WTC11 (cell line): ENCODE data around the gene DEFB113. TPM values are rescaled to one million over a fixed set of nuclear protein-coding genes. Genes with fewer than 3 reads are reported as not detected.

Experiments used
- ATAC-seq: fragments of 200-7000 bp; cut with Tn5 transposase; 2 replicates; pipeline ENCODE4 v1.10.0; 2021; ENCODE audit warnings: mild to moderate bottlenecking, moderate library complexity
- CTCF ChIA-PET: fragments of 300-600 bp; sonication (Branson Sonifier 250); formaldehyde crosslinking; loops from one replicate; lab custom pipeline; 2021; ENCODE audit warnings: antibody characterized with exemption; lab: Charles Lee
- POLR2A ChIA-PET: fragments of 350-600 bp; sonication (Branson Sonifier 250); formaldehyde crosslinking; loops from one replicate; lab custom pipeline; 2021; ENCODE audit warnings: antibody characterized with exemption; lab: Charles Lee
- DNase-seq: peaks from one replicate; pipeline ENCODE4 v3.0.0; 2021; ENCODE audit warnings: low spot score
- H3K27ac Mint-ChIP-seq: 2 replicates; pipeline ENCODE4 v1.8.0; 2021; ENCODE audit warnings: mixed read lengths
- H3K27me3 Mint-ChIP-seq: 2 replicates; pipeline ENCODE4 v1.8.0; 2021; ENCODE audit warnings: low read depth, mild to moderate bottlenecking, moderate library complexity, mixed read lengths
- H3K36me3 Mint-ChIP-seq: 2 replicates; pipeline ENCODE4 v1.8.0; 2021; ENCODE audit warnings: mixed read lengths
- H3K4me1 Mint-ChIP-seq: 2 replicates; pipeline ENCODE4 v1.8.0; 2022; ENCODE audit warnings: mixed read lengths
- H3K4me3 Mint-ChIP-seq: 2 replicates; pipeline ENCODE4 v1.8.0; 2021; ENCODE audit warnings: mild to moderate bottlenecking, moderate library complexity, mixed read lengths
- H3K9me3 Mint-ChIP-seq: 2 replicates; pipeline ENCODE4 v1.8.0; 2021; ENCODE audit warnings: mixed read lengths
- ETV6 ChIP-seq: sonication (generic); formaldehyde crosslinking; IDR thresholded peaks from 2 replicates; pipeline ENCODE4 v1.8.1; 2022; ENCODE audit warnings: mild to moderate bottlenecking, missing genetic modification reagents
- FOXJ3 ChIP-seq: sonication (generic); formaldehyde crosslinking; IDR thresholded peaks from 2 replicates; pipeline ENCODE4 v1.9.0; 2021; ENCODE audit warnings: missing genetic modification reagents, mild to moderate bottlenecking, borderline replicate concordance
- GABPB1 ChIP-seq: sonication (generic); formaldehyde crosslinking; IDR thresholded peaks from 2 replicates; pipeline ENCODE4 v1.8.1; 2023; ENCODE audit warnings: mild to moderate bottlenecking, missing genetic modification reagents
- KAT7 ChIP-seq: sonication (generic); formaldehyde crosslinking; IDR thresholded peaks from 2 replicates; pipeline ENCODE4 v1.8.1; 2023; ENCODE audit warnings: missing genetic modification reagents, mild to moderate bottlenecking, borderline replicate concordance
- NFE2L1 ChIP-seq: sonication (generic); formaldehyde crosslinking; IDR thresholded peaks from 2 replicates; pipeline ENCODE4 v1.8.1; 2023; ENCODE audit warnings: missing genetic modification reagents
- SMAD4 ChIP-seq: sonication (generic); formaldehyde crosslinking; IDR thresholded peaks from 2 replicates; pipeline ENCODE4 v1.8.0; 2022; ENCODE audit warnings: mild to moderate bottlenecking, missing genetic modification reagents
- SP1 ChIP-seq: sonication (generic); formaldehyde crosslinking; conservative IDR thresholded peaks from 2 replicates; pipeline ENCODE4 v1.8.1; 2022; ENCODE audit warnings: missing genetic modification reagents
- TP53 ChIP-seq: sonication (generic); formaldehyde crosslinking; IDR thresholded peaks from 2 replicates; pipeline ENCODE4 v1.8.1; 2023; ENCODE audit warnings: mild to moderate bottlenecking, missing genetic modification reagents
- ZBTB21 ChIP-seq: sonication (generic); formaldehyde crosslinking; IDR thresholded peaks from 2 replicates; pipeline ENCODE4 v1.8.1; 2023; ENCODE audit warnings: mild to moderate bottlenecking, missing genetic modification reagents, borderline replicate concordance
- ZNF671 ChIP-seq: fragments of 250-450 bp; sonication (Bioruptor Pico); IDR thresholded peaks from 2 replicates; pipeline ENCODE4 v1.8.0; 2021; ENCODE audit warnings: mild to moderate bottlenecking
- total RNA-seq: library from RNA; stranded (reverse); gene quantifications from 3 replicates; pipeline ENCODE4 v1.2.3, GENCODE V29; 2021
- TF ChIP-seq, protein P1 (sequence below): fragments of 200-600 bp; IDR thresholded peaks from 2 replicates; pipeline ENCODE4 v1.8.0; 2022; ENCODE audit warnings: antibody characterized with exemption
- TF ChIP-seq, protein P2 (sequence below): sonication (generic); formaldehyde crosslinking; IDR thresholded peaks from 2 replicates; pipeline ENCODE4 v1.8.1; 2022; ENCODE audit warnings: low read depth, mild to moderate bottlenecking, moderate library complexity, missing genetic modification reagents, borderline replicate concordance
- TF ChIP-seq, protein P3 (sequence below): sonication (generic); formaldehyde crosslinking; IDR thresholded peaks from 2 replicates; pipeline ENCODE4 v1.8.1; 2023; ENCODE audit warnings: mild to moderate bottlenecking, missing genetic modification reagents, borderline replicate concordance
- TF ChIP-seq, protein P4 (sequence below): fragments of 250-450 bp; sonication (Bioruptor Pico); IDR thresholded peaks from 2 replicates; pipeline ENCODE4 v2.1.2; 2022; ENCODE audit warnings: mild to moderate bottlenecking, moderate library complexity

The DEFB113 gene
- total RNA-seq, 1 experiment from 2014 or later, result not detected

DNA sequence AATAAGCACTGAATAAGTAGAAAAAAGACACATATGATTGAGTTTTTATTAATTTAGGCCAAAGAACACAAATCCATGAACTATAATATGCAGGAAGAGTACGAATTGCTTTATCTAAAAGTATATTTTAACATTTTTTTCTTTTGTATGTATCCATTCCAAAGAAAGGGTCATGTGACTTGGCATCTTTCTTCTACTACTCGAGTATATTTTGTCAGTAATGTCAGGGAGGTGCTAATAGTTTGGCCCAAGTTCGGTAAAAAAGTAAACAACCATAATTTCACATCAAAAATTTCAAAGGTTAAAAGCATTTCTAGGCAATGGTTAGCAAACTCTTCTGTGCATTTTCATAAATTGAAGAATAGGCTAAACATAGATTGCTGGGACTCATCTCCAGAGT, 33.7 kb upstream of the DEFB113 start (continued):
- TF ChIP-seq, protein P1, sequence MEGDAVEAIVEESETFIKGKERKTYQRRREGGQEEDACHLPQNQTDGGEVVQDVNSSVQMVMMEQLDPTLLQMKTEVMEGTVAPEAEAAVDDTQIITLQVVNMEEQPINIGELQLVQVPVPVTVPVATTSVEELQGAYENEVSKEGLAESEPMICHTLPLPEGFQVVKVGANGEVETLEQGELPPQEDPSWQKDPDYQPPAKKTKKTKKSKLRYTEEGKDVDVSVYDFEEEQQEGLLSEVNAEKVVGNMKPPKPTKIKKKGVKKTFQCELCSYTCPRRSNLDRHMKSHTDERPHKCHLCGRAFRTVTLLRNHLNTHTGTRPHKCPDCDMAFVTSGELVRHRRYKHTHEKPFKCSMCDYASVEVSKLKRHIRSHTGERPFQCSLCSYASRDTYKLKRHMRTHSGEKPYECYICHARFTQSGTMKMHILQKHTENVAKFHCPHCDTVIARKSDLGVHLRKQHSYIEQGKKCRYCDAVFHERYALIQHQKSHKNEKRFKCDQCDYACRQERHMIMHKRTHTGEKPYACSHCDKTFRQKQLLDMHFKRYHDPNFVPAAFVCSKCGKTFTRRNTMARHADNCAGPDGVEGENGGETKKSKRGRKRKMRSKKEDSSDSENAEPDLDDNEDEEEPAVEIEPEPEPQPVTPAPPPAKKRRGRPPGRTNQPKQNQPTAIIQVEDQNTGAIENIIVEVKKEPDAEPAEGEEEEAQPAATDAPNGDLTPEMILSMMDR, result no peak
- TF ChIP-seq, protein P2, sequence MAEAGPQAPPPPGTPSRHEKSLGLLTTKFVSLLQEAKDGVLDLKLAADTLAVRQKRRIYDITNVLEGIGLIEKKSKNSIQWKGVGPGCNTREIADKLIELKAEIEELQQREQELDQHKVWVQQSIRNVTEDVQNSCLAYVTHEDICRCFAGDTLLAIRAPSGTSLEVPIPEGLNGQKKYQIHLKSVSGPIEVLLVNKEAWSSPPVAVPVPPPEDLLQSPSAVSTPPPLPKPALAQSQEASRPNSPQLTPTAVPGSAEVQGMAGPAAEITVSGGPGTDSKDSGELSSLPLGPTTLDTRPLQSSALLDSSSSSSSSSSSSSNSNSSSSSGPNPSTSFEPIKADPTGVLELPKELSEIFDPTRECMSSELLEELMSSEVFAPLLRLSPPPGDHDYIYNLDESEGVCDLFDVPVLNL (CRISPR knock-in tag), result no peak
- TF ChIP-seq GABPB1 (CRISPR knock-in tag) (no peak), ZBTB21 (no peak), ZNF671 (CRISPR knock-in tag) (no peak), TP53 (CRISPR knock-in tag) (no peak)

DNA sequence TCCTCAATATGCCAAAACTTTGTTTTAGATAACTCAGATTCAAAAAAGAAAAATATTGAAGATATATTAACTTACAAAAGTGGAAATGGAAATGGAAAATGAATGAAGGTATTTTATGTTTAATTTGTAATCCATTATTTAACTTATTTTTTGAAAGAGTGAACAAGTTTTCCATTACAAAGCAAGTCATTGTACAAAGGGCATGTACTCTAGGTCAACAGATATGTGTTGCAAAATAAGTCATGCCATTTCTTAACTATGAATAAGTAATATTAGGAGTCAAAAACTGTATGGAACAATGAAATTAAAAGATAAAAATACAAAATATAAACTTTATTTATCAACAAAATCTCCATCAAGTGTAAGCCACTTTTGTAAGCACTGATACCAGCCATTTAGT, 25.9 kb upstream of the DEFB113 start:
- Mint-ChIP-seq H3K9me3 (peaks cover 4% of the 10 kb centered on the region; the same call in 1 of the 2 replicates), H3K27me3 (no peaks in the 10 kb centered on the region), H3K4me1 (no peaks in the 10 kb centered on the region), H3K36me3 (no peaks in the 10 kb centered on the region), H3K27ac (no peak overlapping the region), H3K4me3 (no peak overlapping the region)
- ChIA-PET POLR2A (no interaction called here), CTCF (no interaction called here)
- DNase-seq, result no peak
- ATAC-seq, result no peak
- TF ChIP-seq KAT7 (CRISPR knock-in tag), result no peak
- no peak for TF ChIP-seq FOXJ3 (CRISPR knock-in tag)

DNA sequence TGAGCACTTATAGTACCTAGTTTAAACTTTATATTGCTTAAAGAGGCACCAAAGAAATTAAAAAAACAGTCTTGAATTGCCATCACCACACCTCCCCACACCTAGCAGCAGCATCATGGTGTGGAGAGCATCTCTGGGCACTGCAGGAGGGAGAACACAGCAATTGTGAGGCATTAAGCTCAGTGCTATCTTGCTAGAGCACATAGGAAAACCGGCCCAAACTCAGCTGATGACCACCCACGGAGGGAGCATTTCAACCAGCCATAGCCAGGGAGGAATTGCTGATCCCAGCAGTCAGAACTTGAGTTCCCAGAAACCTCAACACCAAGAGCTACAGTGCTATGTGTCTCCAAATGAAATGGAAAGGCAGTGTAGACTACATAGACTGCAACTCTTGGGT, 19.5 kb upstream of the DEFB113 start:
- H3K27me3 Mint-ChIP-seq, result no peaks in the 10 kb centered on the region
- TF ChIP-seq SMAD4 (CRISPR knock-in tag) (no peak), ZBTB21 (no peak)
- H3K4me3 Mint-ChIP-seq, result no peak overlapping the region
- ATAC-seq, result peak; percentile 66
- peak; percentile 13 for DNase-seq
- peaks cover 4% of the 10 kb centered on the region for H3K9me3 Mint-ChIP-seq
- H3K4me1 Mint-ChIP-seq, result peaks cover 16% of the 10 kb centered on the region
- POLR2A ChIA-PET, result no interaction called here
- H3K27ac Mint-ChIP-seq, result no peak overlapping the region
- H3K36me3 Mint-ChIP-seq, result no peaks in the 10 kb centered on the region
- CTCF ChIA-PET, result no interaction called here

DNA sequence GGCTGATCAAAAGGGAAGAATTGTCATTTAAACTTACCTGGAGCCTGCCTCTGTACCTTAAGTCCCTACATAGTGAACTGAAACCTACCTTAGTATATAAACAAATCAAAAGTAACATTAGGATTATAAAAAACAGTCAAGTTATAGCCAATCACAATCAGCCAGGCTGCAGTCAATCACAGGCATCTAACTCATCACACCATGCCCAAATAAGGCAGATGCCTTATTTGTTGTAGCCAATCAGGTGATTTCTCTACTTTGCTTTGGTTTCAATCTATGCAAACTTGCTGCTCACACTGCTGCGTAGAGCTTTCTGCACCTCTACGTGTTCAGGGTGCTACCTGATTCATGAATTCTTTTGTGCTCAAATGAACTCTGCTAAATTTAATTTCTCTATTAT, 18.3 kb upstream of the DEFB113 start:
- TF ChIP-seq, protein P3, sequence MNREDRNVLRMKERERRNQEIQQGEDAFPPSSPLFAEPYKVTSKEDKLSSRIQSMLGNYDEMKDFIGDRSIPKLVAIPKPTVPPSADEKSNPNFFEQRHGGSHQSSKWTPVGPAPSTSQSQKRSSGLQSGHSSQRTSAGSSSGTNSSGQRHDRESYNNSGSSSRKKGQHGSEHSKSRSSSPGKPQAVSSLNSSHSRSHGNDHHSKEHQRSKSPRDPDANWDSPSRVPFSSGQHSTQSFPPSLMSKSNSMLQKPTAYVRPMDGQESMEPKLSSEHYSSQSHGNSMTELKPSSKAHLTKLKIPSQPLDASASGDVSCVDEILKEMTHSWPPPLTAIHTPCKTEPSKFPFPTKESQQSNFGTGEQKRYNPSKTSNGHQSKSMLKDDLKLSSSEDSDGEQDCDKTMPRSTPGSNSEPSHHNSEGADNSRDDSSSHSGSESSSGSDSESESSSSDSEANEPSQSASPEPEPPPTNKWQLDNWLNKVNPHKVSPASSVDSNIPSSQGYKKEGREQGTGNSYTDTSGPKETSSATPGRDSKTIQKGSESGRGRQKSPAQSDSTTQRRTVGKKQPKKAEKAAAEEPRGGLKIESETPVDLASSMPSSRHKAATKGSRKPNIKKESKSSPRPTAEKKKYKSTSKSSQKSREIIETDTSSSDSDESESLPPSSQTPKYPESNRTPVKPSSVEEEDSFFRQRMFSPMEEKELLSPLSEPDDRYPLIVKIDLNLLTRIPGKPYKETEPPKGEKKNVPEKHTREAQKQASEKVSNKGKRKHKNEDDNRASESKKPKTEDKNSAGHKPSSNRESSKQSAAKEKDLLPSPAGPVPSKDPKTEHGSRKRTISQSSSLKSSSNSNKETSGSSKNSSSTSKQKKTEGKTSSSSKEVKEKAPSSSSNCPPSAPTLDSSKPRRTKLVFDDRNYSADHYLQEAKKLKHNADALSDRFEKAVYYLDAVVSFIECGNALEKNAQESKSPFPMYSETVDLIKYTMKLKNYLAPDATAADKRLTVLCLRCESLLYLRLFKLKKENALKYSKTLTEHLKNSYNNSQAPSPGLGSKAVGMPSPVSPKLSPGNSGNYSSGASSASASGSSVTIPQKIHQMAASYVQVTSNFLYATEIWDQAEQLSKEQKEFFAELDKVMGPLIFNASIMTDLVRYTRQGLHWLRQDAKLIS, result no peak
- TF ChIP-seq KAT7 (CRISPR knock-in tag) (no peak), SMAD4 (CRISPR knock-in tag) (no peak), SP1 (CRISPR knock-in tag) (no peak), NFE2L1 (CRISPR knock-in tag) (no peak), ETV6 (CRISPR knock-in tag) (no peak), TP53 (CRISPR knock-in tag) (no peak)
- TF ChIP-seq, protein P4, sequence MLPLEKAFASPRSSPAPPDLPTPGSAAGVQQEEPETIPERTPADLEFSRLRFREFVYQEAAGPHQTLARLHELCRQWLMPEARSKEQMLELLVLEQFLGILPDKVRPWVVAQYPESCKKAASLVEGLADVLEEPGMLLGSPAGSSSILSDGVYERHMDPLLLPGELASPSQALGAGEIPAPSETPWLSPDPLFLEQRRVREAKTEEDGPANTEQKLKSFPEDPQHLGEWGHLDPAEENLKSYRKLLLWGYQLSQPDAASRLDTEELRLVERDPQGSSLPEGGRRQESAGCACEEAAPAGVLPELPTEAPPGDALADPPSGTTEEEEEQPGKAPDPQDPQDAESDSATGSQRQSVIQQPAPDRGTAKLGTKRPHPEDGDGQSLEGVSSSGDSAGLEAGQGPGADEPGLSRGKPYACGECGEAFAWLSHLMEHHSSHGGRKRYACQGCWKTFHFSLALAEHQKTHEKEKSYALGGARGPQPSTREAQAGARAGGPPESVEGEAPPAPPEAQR, result no peak
- ChIA-PET CTCF (interaction anchor here (1.1 kb wide), 1 partner anchor 34 kb away, joined by 3 read pairs; no protein-coding TSS in a partner anchor), POLR2A (no interaction called here)
- DNase-seq (no peak), ATAC-seq (no peak)
- H3K27me3 Mint-ChIP-seq, result no peaks in the 10 kb centered on the region
- H3K4me1 Mint-ChIP-seq, result peaks cover 16% of the 10 kb centered on the region
- peaks cover 4% of the 10 kb centered on the region for H3K9me3 Mint-ChIP-seq
- H3K36me3 Mint-ChIP-seq, result no peaks in the 10 kb centered on the region
- no peak overlapping the region for H3K27ac Mint-ChIP-seq
- H3K4me3 Mint-ChIP-seq, result no peak overlapping the region
